Natural killer cell (primary cell): ENCODE measurements around the gene USH2A. TPM values are rescaled to one million over a fixed set of nuclear protein-coding genes. Genes with fewer than 3 reads are reported as not detected.
"Not testable (repeated sequence)": the region's sequence is repeated elsewhere in the genome, so short reads cannot be mapped to it uniquely, and the experiment has no call there.

Experiments
- ATAC-seq, 3 donors: fragments of 150-1000 bp in 2 of 3; fragments of 200-7000 bp in 1 of 3; cut with Tn5 transposase; 1 replicate in 1 of 3; 2 replicates in 2 of 3; pipeline ENCODE4 v1.10.0; 2021; ENCODE audit warnings: mild to moderate bottlenecking in 2 of 3, moderate library complexity in 2 of 3
- DNase-seq, 2 donors: peaks; one replicate each; pipeline versions ENCODE4 v3.0.0 to v3.0.0-alpha.2; 2013 to 2021; ENCODE audit warnings: mixed read lengths in 1 of 2
- H3K27ac ChIP-seq: one replicate; pipeline ENCODE4 v1.5.1; 2013; ENCODE audit warnings: mild to moderate bottlenecking, low read length
- H3K27me3 ChIP-seq: one replicate; pipeline ENCODE4 v1.6.1; 2013; ENCODE audit warnings: low read length; ENCODE audit not compliant: control insufficient read depth, insufficient read depth
- H3K36me3 ChIP-seq: one replicate; pipeline ENCODE4 v1.6.1; 2013; ENCODE audit warnings: low read length; ENCODE audit not compliant: control insufficient read depth, insufficient read depth
- H3K4me1 ChIP-seq: one replicate; pipeline ENCODE4 v1.6.1; 2013; ENCODE audit warnings: low read length; ENCODE audit not compliant: control insufficient read depth, insufficient read depth
- H3K4me3 ChIP-seq: one replicate; pipeline ENCODE4 v1.5.1; 2013; ENCODE audit warnings: low read length
- H3K9me3 ChIP-seq: one replicate; pipeline ENCODE4 v1.6.1; 2013; ENCODE audit warnings: low read length; ENCODE audit not compliant: control insufficient read depth, insufficient read depth
- H3K27ac Mint-ChIP-seq, 2 donors: one replicate each; pipeline ENCODE4 v1.8.0; 2022; ENCODE audit warnings: mild to moderate bottlenecking in 2 of 2, mixed read lengths in 2 of 2, moderate library complexity in 1 of 2
- H3K27me3 Mint-ChIP-seq, 2 donors: one replicate each; pipeline ENCODE4 v1.8.0; 2022; ENCODE audit warnings: low read depth in 2 of 2, mixed read lengths in 2 of 2
- H3K36me3 Mint-ChIP-seq: one replicate; pipeline ENCODE4 v1.8.0; 2022; ENCODE audit warnings: mixed read lengths
- H3K4me1 Mint-ChIP-seq, 2 donors: one replicate each; pipeline ENCODE4 v1.8.0; 2022; ENCODE audit warnings: mixed read lengths in 2 of 2
- H3K4me3 Mint-ChIP-seq: one replicate; pipeline ENCODE4 v1.8.0; 2022; ENCODE audit warnings: mild to moderate bottlenecking, moderate library complexity, mixed read lengths
- H3K9me3 Mint-ChIP-seq, 2 donors: one replicate each; pipeline ENCODE4 v1.8.0; 2022; ENCODE audit warnings: mixed read lengths in 2 of 2
- CTCF ChIP-seq: fragments of 200-600 bp; IDR thresholded peaks from one replicate; pipeline ENCODE4 v1.8.0; 2022; ENCODE audit warnings: antibody characterized with exemption
- WGBS: methylation state at CpG from one replicate; pipeline ENCODE4 v1.1.7; 2013; ENCODE audit warnings: missing lambda C conversion rate; ENCODE audit not compliant: insufficient coverage; 5-methylcytosine and 5-hydroxymethylcytosine counted together
- intact Hi-C: fragments of 100-400 bp; cut with micrococcal nuclease; formaldehyde crosslinking; loops from one replicate; pipeline ENCODE4 v1.14.2; 2022
- total RNA-seq, 4 donors: library from RNA; stranded (reverse); fragments of 120-200 nt in 1 of 4; gene quantifications; one replicate each; pipeline versions ENCODE4 v1.2.3 to v1.2.4, GENCODE V29; 2013 to 2022

USH2A gene
- total RNA-seq, 3 donors from 2014 or later (not counting 1 experiment from before 2014, with no cell fraction given) = not detected

GRCh38 chr1:216024546-216024945 lies 398.7 kb downstream of the USH2A start:
- intact Hi-C loops = no loop called here
- H3K4me3 Mint-ChIP-seq = no peak overlapping the region
- no peak for TF ChIP-seq CTCF
- Histone ChIP-seq H3K4me1 (no peaks in the 10 kb centered on the region), H3K9me3 (peaks cover 3% of the 10 kb centered on the region), H3K27ac (no peak overlapping the region), H3K27me3 (no peaks in the 10 kb centered on the region), H3K4me3 (no peak overlapping the region), H3K36me3 (no peaks in the 10 kb centered on the region)
- H3K9me3 Mint-ChIP-seq = peaks cover 10 to 21% of the 10 kb centered on the region in 2 donors
- ATAC-seq (no peak), DNase-seq (no peak)
- no peak overlapping the region for H3K27ac Mint-ChIP-seq
- peaks cover 13% of the 10 kb centered on the region for H3K36me3 Mint-ChIP-seq
- H3K4me1 Mint-ChIP-seq = no peaks in the 10 kb centered on the region
- WGBS = no CpG with 5 or more reads among the region's 2 CpGs
- H3K27me3 Mint-ChIP-seq = no peaks in the 10 kb centered on the region

GRCh38 chr1:216020743-216021345 lies 402.4 kb downstream of the USH2A start:
- Mint-ChIP-seq H3K9me3 (peaks cover 15 to 29% of the 10 kb centered on the region in 2 donors), H3K4me1 (no peaks in the 10 kb centered on the region), H3K36me3 (peaks cover 7% of the 10 kb centered on the region), H3K27ac (no peak overlapping the region), H3K27me3 (no peaks in the 10 kb centered on the region), H3K4me3 (no peak overlapping the region)
- no peak for TF ChIP-seq CTCF
- Histone ChIP-seq H3K36me3 (no peaks in the 10 kb centered on the region), H3K4me1 (no peaks in the 10 kb centered on the region), H3K9me3 (peaks cover 5% of the 10 kb centered on the region), H3K27me3 (no peaks in the 10 kb centered on the region), H3K4me3 (no peak overlapping the region), H3K27ac (no peak overlapping the region)
- no peak for ATAC-seq
- intact Hi-C loops = no loop called here
- DNase-seq = no peak
- 82% methylated on average over 2 of the region's 3 CpGs for WGBS

GRCh38 chr1:216015116-216015515 lies 408.1 kb downstream of the USH2A start:
- Mint-ChIP-seq H3K36me3 (no peaks in the 10 kb centered on the region), H3K9me3 (peaks cover 20 to 31% of the 10 kb centered on the region in 2 donors), H3K4me1 (no peaks in the 10 kb centered on the region), H3K4me3 (no peak overlapping the region), H3K27me3 (no peaks in the 10 kb centered on the region), H3K27ac (no peak overlapping the region)
- no peak for TF ChIP-seq CTCF
- no peaks in the 10 kb centered on the region for H3K27me3 ChIP-seq
- no peaks in the 10 kb centered on the region for H3K4me1 ChIP-seq
- H3K9me3 ChIP-seq = peaks cover 2% of the 10 kb centered on the region
- intact Hi-C loops = no loop called here
- H3K27ac ChIP-seq = no peak overlapping the region
- 86% methylated on average over 3 of the region's 3 CpGs for WGBS
- no peaks in the 10 kb centered on the region for H3K36me3 ChIP-seq
- no peak for ATAC-seq
- no peak overlapping the region for H3K4me3 ChIP-seq
- DNase-seq = no peak

GRCh38 chr1:216014086-216014485 lies 409.2 kb downstream of the USH2A start:
- H3K36me3 ChIP-seq = no peaks in the 10 kb centered on the region
- H3K27me3 ChIP-seq = no peaks in the 10 kb centered on the region
- peaks cover 23 to 29% of the 10 kb centered on the region in 2 donors for H3K9me3 Mint-ChIP-seq
- H3K36me3 Mint-ChIP-seq = no peaks in the 10 kb centered on the region
- no peak for TF ChIP-seq CTCF
- H3K4me3 ChIP-seq = no peak overlapping the region
- H3K27me3 Mint-ChIP-seq = no peaks in the 10 kb centered on the region
- ATAC-seq = no peak
- H3K4me1 ChIP-seq = no peaks in the 10 kb centered on the region
- H3K4me3 Mint-ChIP-seq = no peak overlapping the region
- no peak overlapping the region for H3K27ac ChIP-seq
- WGBS = 38% methylated on average over 2 of the region's 2 CpGs
- no peaks in the 10 kb centered on the region for H3K4me1 Mint-ChIP-seq
- no peak for DNase-seq
- no peak overlapping the region for H3K27ac Mint-ChIP-seq
- intact Hi-C loops = no loop called here
- H3K9me3 ChIP-seq = peaks cover 2% of the 10 kb centered on the region

GRCh38 chr1:216009456-216009855 lies 413.8 kb downstream of the USH2A start:
- WGBS = 88% methylated on average over 10 of the region's 10 CpGs
- intact Hi-C loops, H3K4me1 Mint-ChIP-seq, H3K27me3 Mint-ChIP-seq, H3K27me3 ChIP-seq, H3K36me3 ChIP-seq, H3K4me3 ChIP-seq, H3K27ac Mint-ChIP-seq, DNase-seq, H3K27ac ChIP-seq, H3K4me3 Mint-ChIP-seq, H3K36me3 Mint-ChIP-seq, ATAC-seq, H3K9me3 ChIP-seq, H3K4me1 ChIP-seq: not testable (repeated sequence)
- peaks cover 20 to 26% of the 10 kb centered on the region in 2 donors for H3K9me3 Mint-ChIP-seq
